ENCODE measurements around the gene STK10. TPM values are rescaled to one million over a fixed set of nuclear protein-coding genes. Genes with fewer than 3 reads are reported as not detected.

STK10 gene
- total RNA-seq, 1 donor from 2014 or later, result 60.2 TPM

DNA sequence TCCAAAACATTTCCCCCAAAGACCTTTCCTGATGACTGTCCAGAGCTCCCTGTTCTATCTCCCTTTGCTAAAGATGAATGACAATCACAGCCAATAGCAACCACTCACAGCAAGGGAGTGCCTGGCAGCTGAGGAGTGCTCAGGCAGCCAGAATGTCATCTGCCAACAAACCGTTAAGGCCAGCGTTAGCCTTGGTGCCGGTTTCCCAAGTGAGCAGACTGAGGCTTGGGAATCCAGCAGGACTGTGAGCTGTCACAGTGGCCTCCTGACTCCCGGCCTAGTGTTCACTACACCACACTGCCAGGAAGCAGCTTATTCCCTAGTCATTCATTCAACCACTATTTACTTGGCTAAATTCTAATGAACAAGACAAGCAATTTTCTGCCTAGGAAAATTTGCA lies 24.7 kb downstream of the STK10 start:
- Histone ChIP-seq H2AFZ (ENCODE audit: low read depth, low read length) (no peak overlapping the region), H4K20me1 (ENCODE audit: insufficient read depth, low read length) (peaks cover 82% of the 10 kb centered on the region), H3K36me3 (ENCODE audit: insufficient read depth, low read length) (no peaks in the 10 kb centered on the region), H3K4me1 (ENCODE audit: insufficient read depth, low read length) (peaks cover 9% of the 10 kb centered on the region), H3K4me3 (ENCODE audit: insufficient read depth, low read depth, low read length) (no peak overlapping the region), H3K27ac (ENCODE audit: low read depth, low read length) (no peak overlapping the region), H3K79me2 (ENCODE audit: insufficient read depth, low read length) (peaks cover 76% of the 10 kb centered on the region), H3K4me2 (ENCODE audit: low read length) (no peak overlapping the region), H3K9ac (ENCODE audit: low read length) (no peak overlapping the region), H3K9me3 (ENCODE audit: insufficient read depth, low read depth, low read length) (no peaks in the 10 kb centered on the region), H3K27me3 (ENCODE audit: insufficient read depth, low read length) (no peaks in the 10 kb centered on the region)
- H3K27me3 Mint-ChIP-seq (ENCODE audit: low read depth, unreplicated experiment), result no peaks in the 10 kb centered on the region
- TF ChIP-seq, protein P1, sequence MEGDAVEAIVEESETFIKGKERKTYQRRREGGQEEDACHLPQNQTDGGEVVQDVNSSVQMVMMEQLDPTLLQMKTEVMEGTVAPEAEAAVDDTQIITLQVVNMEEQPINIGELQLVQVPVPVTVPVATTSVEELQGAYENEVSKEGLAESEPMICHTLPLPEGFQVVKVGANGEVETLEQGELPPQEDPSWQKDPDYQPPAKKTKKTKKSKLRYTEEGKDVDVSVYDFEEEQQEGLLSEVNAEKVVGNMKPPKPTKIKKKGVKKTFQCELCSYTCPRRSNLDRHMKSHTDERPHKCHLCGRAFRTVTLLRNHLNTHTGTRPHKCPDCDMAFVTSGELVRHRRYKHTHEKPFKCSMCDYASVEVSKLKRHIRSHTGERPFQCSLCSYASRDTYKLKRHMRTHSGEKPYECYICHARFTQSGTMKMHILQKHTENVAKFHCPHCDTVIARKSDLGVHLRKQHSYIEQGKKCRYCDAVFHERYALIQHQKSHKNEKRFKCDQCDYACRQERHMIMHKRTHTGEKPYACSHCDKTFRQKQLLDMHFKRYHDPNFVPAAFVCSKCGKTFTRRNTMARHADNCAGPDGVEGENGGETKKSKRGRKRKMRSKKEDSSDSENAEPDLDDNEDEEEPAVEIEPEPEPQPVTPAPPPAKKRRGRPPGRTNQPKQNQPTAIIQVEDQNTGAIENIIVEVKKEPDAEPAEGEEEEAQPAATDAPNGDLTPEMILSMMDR (IDR thresholded peaks at IDR 0.05; ENCODE audit: insufficient read depth, low read depth, low read length), result no peak
- TF ChIP-seq EZH2 (IDR thresholded peaks at IDR 0.05; ENCODE audit: insufficient read depth, low read length), result no peak
- H3K36me3 Mint-ChIP-seq (ENCODE audit: low read depth, unreplicated experiment), result peaks cover 7% of the 10 kb centered on the region
- H3K4me1 Mint-ChIP-seq (ENCODE audit: low read depth, unreplicated experiment), result peaks cover 17% of the 10 kb centered on the region
- DNase-seq (ENCODE audit: low read depth) (no peak), FAIRE-seq (peak; percentile 17)
- no peaks in the 10 kb centered on the region for H3K9me3 Mint-ChIP-seq (ENCODE audit: unreplicated experiment)
- H3K4me3 Mint-ChIP-seq (ENCODE audit: unreplicated experiment), result no peak overlapping the region
- H3K27ac Mint-ChIP-seq (ENCODE audit: unreplicated experiment), result no peak overlapping the region

DNA sequence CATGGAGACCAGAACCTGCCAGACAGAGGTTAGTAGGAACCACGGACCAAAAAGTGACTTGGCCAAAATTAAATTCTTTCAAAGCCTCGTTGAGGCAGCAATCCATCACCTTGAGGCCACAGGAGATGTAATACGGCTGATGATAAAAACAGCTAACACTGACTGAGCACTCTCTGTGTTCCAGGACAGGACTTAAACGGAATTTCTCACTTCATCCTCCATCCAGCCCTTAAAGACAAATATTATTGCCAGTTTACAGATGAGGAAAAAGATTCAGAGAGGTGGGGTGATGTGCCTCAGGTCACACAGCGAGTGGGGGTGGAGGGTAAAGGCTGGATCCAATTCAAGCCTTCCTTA lies 25.1 kb downstream of the STK10 start:
- no peak for TF ChIP-seq EZH2 (IDR thresholded peaks at IDR 0.05; ENCODE audit: insufficient read depth, low read length)
- TF ChIP-seq, protein P1 (IDR thresholded peaks at IDR 0.05; ENCODE audit: insufficient read depth, low read depth, low read length), result no peak
- no peak overlapping the region for H3K9ac ChIP-seq (ENCODE audit: low read length)
- H4K20me1 ChIP-seq (ENCODE audit: insufficient read depth, low read length), result peaks cover 79% of the 10 kb centered on the region
- Mint-ChIP-seq H3K9me3 (ENCODE audit: unreplicated experiment) (no peaks in the 10 kb centered on the region), H3K27me3 (ENCODE audit: low read depth, unreplicated experiment) (no peaks in the 10 kb centered on the region), H3K27ac (ENCODE audit: unreplicated experiment) (no peak overlapping the region), H3K4me3 (ENCODE audit: unreplicated experiment) (no peak overlapping the region), H3K4me1 (ENCODE audit: low read depth, unreplicated experiment) (peaks cover 13% of the 10 kb centered on the region), H3K36me3 (ENCODE audit: low read depth, unreplicated experiment) (peaks cover 7% of the 10 kb centered on the region)
- no peak overlapping the region for H2AFZ ChIP-seq (ENCODE audit: low read depth, low read length)
- H3K4me1 ChIP-seq (ENCODE audit: insufficient read depth, low read length), result peaks cover 9% of the 10 kb centered on the region
- peaks cover 72% of the 10 kb centered on the region for H3K79me2 ChIP-seq (ENCODE audit: insufficient read depth, low read length)
- no peak for DNase-seq (ENCODE audit: low read depth)
- no peak for FAIRE-seq
- H3K27me3 ChIP-seq (ENCODE audit: insufficient read depth, low read length), result no peaks in the 10 kb centered on the region
- H3K36me3 ChIP-seq (ENCODE audit: insufficient read depth, low read length), result no peaks in the 10 kb centered on the region
- H3K4me2 ChIP-seq (ENCODE audit: low read length), result no peak overlapping the region
- no peak overlapping the region for H3K4me3 ChIP-seq (ENCODE audit: insufficient read depth, low read depth, low read length)
- no peak overlapping the region for H3K27ac ChIP-seq (ENCODE audit: low read depth, low read length)
- no peaks in the 10 kb centered on the region for H3K9me3 ChIP-seq (ENCODE audit: insufficient read depth, low read depth, low read length)

DNA sequence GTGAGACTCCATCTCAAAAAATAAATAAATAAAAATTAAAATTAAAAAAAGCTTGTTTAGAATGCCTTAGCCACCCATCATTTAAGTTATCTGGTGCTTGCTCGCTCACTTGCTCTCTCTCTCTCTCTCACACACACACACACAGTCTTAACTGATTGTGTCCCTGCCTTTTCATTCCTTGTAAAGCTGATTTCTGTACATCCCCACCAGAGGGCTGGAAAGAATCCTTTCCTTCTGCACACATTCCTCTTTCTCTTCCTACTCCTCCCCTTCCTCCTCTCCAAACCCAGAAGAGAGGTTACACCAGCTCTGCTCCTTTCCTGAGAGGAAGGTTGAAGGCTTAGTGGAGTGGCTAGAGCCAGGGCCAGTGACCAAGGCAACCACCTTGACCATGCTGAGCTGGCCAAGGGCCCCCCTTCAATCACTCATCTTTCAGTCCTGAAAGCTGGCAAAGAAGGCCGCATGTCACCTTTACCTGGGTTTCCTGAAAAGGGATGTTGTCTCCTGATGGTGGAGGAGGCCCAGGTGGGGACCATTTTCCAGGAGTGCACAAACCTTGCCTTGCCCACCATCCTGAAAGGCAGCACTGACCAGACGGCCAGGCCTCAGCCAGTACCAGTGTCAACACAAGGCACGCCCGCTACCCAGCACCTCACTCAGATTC lies 25.6 kb downstream of the STK10 start:
- peaks cover 79% of the 10 kb centered on the region for H4K20me1 ChIP-seq (ENCODE audit: insufficient read depth, low read length)
- H3K27ac Mint-ChIP-seq (ENCODE audit: unreplicated experiment), result no peak overlapping the region
- no peak overlapping the region for H2AFZ ChIP-seq (ENCODE audit: low read depth, low read length)
- H3K27me3 ChIP-seq (ENCODE audit: insufficient read depth, low read length), result no peaks in the 10 kb centered on the region
- peaks cover 7% of the 10 kb centered on the region for H3K36me3 Mint-ChIP-seq (ENCODE audit: low read depth, unreplicated experiment)
- TF ChIP-seq EZH2 (IDR thresholded peaks at IDR 0.05; ENCODE audit: insufficient read depth, low read length), result no peak
- TF ChIP-seq, protein P1 (IDR thresholded peaks at IDR 0.05; ENCODE audit: insufficient read depth, low read depth, low read length), result peak; percentile 8
- no peak overlapping the region for H3K4me3 Mint-ChIP-seq (ENCODE audit: unreplicated experiment)
- H3K27ac ChIP-seq (ENCODE audit: low read depth, low read length), result no peak overlapping the region
- DNase-seq (ENCODE audit: low read depth), result peak; percentile 31
- H3K4me3 ChIP-seq (ENCODE audit: insufficient read depth, low read depth, low read length), result no peak overlapping the region
- H3K36me3 ChIP-seq (ENCODE audit: insufficient read depth, low read length), result no peaks in the 10 kb centered on the region
- FAIRE-seq, result no peak
- H3K9ac ChIP-seq (ENCODE audit: low read length), result no peak overlapping the region
- no peaks in the 10 kb centered on the region for H3K27me3 Mint-ChIP-seq (ENCODE audit: low read depth, unreplicated experiment)
- H3K4me1 ChIP-seq (ENCODE audit: insufficient read depth, low read length), result peaks cover 9% of the 10 kb centered on the region
- no peaks in the 10 kb centered on the region for H3K9me3 Mint-ChIP-seq (ENCODE audit: unreplicated experiment)
- no peaks in the 10 kb centered on the region for H3K9me3 ChIP-seq (ENCODE audit: insufficient read depth, low read depth, low read length)
- peaks cover 67% of the 10 kb centered on the region for H3K79me2 ChIP-seq (ENCODE audit: insufficient read depth, low read length)
- H3K4me1 Mint-ChIP-seq (ENCODE audit: low read depth, unreplicated experiment), result peaks cover 9% of the 10 kb centered on the region
- H3K4me2 ChIP-seq (ENCODE audit: low read length), result no peak overlapping the region
